NCI-H1092 (cell line): ENCODE measurements around the gene CEP112.

Experiments used
- DNase-seq: peaks from one replicate; lab custom pipeline; 2025; lab: John Stamatoyannopoulos, UW

Gene CEP112

DNA sequence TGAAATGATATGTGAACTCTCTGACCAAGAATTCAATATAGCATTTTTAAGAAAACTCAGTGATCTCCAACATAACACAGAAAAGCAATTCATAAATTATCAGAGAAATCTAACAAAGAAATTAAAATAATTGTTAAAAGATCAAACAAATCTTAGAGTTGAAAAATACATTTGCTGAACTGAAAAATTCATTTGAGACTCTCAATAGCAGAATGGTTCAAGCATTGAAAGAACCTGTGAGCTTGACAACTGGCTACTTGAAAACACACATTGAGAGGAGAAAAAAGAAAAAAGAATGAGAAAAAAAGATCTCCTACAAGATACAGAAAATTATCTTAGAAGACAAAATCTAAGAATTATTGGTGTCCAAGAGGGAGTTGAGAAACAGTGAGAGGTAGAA lies 203.5 kb downstream of the CEP112 start:
- DNase-seq, result no peak

DNA sequence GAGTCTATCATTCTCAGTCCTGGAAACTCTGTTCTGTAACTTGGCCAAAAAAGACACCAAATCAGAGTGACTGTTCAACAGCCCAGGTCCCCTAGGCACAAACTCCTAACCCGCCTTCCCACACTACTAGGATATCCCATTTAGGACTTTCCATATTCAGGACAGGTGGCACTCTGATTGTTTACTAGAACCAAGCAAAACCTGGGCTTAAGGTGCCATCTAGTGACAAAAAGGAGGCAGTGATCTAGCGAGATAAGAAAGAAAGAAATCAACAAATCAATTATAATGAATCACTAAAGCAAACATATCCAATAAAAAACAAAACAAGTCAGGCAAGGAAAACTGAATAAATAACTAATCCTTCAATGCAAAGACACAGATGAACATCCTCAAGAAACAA lies 203.9 kb downstream of the CEP112 start:
- DNase-seq, result peak; percentile 7

- no peak for DNase-seq
Measured at GRCh38 chr17:65985571-65985970, 206.4 kb downstream of the CEP112 start.

GRCh38 chr17:65984299-65984698 lies 207.6 kb downstream of the CEP112 start:
- DNase-seq, result no peak

DNA sequence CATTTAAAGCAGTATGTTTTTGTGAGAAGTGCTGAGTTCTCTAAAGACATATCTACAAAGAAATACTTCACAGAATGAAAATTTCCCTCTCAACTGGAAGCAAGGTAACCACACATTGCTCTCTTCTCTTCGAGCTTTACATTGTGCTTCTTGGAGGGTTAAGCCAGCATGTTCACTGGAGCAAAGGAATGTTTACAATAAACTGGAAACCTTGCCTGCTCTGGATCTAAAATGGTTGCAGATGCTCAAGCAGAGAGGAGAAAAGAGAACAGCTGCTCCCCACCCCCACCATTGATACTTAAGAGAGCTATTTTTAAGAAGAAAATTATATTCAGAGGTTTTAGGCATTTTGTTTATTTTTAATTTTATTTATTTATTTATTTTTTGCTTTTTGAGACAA lies 213.1 kb downstream of the CEP112 start:
- DNase-seq, result no peak

DNA sequence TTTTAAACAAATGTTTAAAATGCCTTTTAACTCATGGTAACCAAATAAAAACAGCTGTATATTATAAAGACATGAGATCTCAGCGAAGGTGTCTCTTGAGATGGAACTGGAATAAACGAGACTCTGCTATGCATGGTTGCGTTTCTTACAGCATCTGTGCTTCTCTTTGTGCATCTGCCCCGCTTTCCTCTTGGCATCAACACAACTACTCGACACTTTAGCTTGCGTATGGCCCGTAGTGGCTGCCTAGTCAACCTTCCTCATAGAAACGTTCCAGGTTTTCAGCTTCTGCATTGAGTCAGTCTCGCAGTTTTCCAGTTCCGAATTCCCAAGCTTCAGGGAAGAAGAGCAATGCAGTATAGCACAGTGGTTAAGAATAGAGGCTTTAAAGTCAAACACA lies 214.9 kb downstream of the CEP112 start:
- no peak for DNase-seq

- no peak for DNase-seq
Measured at GRCh38 chr17:65975878-65976277, 216.1 kb downstream of the CEP112 start.

DNA sequence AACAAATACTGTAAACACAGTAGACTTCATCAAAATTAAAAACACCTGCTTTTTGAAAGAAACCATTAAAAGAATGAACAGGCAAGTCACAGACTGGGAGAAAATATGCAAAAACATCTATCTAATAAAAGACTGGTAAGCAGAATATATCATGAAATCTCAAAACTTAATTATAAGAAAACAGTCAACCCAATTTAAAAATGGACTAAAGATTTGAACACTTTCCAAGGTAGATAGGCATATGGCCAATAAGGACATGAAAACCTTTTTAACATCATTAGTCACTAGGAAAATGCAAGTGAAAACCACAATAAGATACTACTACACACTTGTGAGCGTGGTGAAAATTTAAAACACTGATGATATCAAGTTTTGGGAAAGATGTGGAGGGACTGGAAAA lies 218.7 kb downstream of the CEP112 start:
- no peak for DNase-seq

DNA sequence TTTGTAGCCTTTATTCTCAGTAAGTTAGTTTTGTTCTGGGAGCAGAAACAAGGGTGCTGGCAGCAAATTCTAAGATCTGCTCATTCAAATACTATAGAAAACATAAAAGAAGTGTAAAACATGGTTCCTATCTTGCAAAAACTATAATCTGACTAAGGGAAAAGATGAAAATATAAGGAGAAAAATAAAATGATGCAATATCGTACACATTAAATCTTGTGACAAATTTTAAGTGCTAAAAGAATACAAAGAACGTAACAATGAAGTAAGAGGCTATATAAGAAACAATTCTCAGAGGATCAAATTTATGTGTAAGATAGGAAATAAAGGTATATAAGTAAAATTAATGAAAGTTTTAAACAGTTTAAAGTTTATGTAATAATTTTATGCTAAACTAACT lies 224.6 kb downstream of the CEP112 start:
- no peak for DNase-seq

DNA sequence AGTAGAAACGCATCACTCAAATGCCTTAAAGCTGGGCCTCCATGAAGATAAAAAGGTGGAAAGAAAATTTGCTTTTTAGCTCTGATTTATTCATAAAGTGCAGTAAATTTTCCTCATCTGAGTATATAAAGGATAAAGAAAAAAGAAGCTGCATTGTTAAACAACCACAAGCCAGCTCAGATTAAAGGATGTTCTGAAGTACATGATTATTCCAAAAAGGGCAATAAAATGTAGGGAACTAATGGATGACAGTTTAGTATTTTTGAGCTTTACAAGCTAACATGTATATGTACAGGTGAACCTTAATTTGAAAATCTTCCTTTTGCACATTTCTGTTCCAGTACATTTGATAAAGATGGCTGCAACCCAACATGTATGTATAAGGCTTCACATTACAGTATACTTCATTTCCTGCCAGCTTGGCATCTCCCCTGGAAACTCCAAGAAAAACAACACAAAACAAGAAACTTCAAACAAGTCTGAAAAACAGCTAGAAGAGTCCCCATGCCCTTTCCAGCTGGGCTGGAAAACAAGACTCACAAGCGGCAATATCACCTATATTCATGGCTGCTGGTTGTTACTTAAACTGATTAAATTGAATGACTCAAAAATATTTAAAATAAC lies 225.7 kb downstream of the CEP112 start:
- no peak for DNase-seq

DNA sequence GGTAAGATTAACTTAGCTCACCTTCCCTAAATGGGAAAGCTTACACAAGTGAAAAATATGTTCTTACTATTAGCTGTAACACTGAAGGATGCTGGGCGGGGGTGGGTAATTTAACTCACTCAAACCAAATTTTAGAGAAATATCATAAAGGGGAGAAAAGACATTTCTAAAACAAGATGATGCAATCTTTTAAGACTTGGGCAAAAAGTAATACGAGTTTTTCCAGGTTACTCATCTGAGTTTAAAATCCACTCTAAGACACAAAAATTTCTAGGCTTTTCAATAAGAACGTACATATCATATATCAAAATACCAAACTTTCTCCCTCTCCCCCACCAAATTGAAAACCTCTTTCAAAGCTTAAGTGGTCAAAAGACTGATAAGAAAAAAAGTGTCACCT lies 228.8 kb downstream of the CEP112 start:
- no peak for DNase-seq

DNA sequence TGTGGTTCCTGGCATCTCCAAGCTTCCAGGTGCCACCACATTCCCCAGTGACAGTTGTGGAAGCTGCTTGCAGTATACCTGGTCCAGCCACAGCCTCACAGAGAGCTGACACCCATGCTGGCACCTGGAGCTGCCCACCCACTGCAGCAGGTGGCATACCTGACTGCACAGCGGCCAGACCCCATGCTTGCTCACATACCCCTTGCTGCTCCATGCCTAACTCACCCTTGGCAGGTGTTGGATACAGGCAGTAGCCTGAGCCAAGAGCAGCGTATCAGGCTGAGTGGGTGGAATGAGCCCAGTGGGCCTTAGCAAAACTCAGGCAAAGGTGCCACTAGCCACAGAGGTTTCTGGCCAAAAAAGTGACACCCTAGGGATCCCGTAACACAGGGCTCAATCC lies 232.3 kb downstream of the CEP112 start:
- no peak for DNase-seq

- no peak for DNase-seq
Measured at GRCh38 chr17:65956814-65957213, 235.1 kb downstream of the CEP112 start.

GRCh38 chr17:65954148-65954449 lies 237.8 kb downstream of the CEP112 start:
- no peak for DNase-seq

GRCh38 chr17:65953316-65954147 lies 238.4 kb downstream of the CEP112 start:
- DNase-seq, result no peak

- DNase-seq, result no peak
Measured at GRCh38 chr17:65952586-65952985, 239.3 kb downstream of the CEP112 start.

- no peak for DNase-seq
Measured at GRCh38 chr17:65952015-65952414, 239.9 kb downstream of the CEP112 start.

DNA sequence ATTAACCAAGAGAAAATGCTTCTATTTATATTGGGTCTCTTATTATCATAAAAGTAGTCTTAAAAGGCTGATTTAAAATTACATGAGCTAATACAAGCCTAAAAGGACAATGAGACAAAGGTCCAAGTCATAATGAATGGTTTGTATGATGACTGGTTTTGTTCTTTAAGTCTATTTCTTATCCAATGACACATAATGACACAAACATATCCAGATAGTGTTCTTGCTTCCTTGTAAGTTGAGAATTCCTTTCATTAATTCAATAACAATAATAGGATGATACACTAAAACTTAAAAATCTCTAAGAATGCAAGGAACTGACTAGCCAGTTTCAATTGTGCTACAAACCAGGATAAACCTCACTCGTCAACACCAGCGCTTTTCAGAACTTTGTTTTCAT lies 244.1 kb downstream of the CEP112 start:
- DNase-seq, result no peak

DNA sequence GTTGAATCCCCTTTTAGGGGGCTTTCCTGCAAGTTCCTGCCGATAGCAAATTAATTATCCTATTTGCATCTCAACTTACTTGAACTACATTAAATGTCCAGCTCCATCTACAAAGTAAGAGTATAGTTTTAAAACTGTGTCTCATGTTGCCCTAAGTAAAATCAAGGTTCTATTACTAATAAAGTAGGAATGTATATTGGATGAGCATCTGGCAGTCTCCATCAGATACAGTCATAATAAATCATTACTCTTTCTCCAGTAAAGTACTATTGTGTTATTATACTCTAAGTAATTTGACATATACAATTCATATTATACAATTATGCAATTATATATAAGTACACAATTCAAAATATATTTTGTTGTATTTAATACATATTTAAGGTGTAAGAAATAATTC lies 249.3 kb downstream of the CEP112 start:
- DNase-seq, result no peak

DNA sequence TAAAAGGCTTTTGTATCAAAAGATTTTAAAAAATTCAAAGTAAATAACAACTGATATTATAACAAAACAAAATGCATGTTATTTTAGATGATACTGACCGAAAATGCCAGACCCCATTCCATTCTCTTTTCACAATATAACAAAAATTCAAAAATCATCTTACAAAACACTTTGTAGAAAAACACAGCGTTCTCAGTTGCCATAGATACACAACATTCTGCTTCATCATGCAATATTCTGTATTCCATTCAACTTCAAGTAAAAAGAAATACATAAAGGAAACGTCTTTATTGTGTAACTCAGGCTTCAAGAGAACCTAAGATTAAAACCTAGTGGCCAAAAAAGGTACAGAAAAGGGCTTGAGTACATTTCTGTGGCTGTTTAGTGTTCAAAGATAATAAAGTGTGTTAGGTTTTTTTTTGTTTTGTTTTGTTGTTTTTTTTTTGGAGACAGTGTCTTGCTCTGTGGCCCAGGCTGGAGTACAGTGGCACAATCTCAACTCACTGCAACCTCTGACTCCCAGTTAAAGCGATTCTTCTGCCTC lies 250.5 kb downstream of the CEP112 start:
- no peak for DNase-seq

DNA sequence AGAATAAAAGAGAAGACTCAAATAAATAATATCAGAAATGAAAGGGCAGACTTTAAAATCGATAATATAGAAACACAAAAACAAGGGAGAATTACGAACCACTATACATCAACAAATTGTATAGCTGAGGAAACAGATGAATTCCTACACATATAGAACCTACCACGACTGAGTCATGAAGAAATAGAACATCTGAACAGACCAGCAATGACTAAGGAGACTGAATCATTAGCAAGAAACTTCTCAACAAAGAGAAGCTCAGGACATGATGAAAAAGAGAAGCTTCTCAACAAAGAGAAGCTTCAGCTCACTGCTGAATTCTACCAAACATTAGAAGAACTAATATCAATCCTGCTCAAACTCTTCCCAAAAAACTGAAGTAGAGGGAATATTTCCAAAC lies 255.9 kb downstream of the CEP112 start:
- no peak for DNase-seq

DNA sequence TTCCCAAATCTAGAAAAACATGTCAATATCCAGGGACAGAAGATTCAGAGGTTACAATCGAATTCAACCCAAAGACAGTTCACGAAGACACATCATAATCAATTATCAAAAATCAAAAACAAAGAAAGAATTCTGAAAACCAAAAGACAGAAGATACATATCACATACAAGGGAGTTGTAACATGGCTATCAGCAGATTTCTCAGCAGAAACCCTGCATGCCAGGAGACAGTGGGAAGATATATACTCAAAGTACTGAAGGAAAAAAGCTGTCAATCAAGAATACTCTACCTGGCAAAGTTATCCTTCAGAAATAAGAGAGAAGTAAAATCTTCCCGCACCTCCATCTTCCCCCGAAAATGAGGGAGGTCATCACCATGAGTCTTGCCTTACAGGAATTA lies 258.6 kb downstream of the CEP112 start:
- no peak for DNase-seq

GRCh38 chr17:65931246-65932149 lies 260.4 kb downstream of the CEP112 start:
- DNase-seq, result no peak
